Brain microvascular endothelial cell (primary cell): ENCODE results near the gene PZP.

Experiments used
- DNase-seq: peaks from one replicate; pipeline ENCODE4 v3.0.0-alpha.2; 2020
- H3K27ac ChIP-seq: fragments of 250-450 bp; sonication (Bioruptor Pico); 2 replicates; pipeline ENCODE4 v1.5.1; 2020; ENCODE audit warnings: mild to moderate bottlenecking, moderate library complexity
- H3K27me3 ChIP-seq: fragments of 250-450 bp; sonication (Bioruptor Pico); replicated peaks from 2 replicates; pipeline ENCODE4 v1.5.1; 2020; ENCODE audit warnings: mild to moderate bottlenecking
- H3K36me3 ChIP-seq: fragments of 250-450 bp; sonication (Bioruptor Pico); replicated peaks from 2 replicates; pipeline ENCODE4 v1.5.1; 2020; ENCODE audit warnings: mild to moderate bottlenecking
- H3K4me3 ChIP-seq: 2 replicates; pipeline ENCODE4 v1.5.1; 2011; ENCODE audit warnings: low read depth, mild to moderate bottlenecking, control low read depth, low read length, moderate library complexity
- in situ Hi-C: cut with HindIII; loops from 2 replicates; pipeline ENCODE4 v1.10.0; 2017; ENCODE audit warnings: low sequenced_read_pairs, low pct_ligation_motif_present
- TF ChIP-seq, protein P1 (sequence below): IDR thresholded peaks from 2 replicates; pipeline ENCODE4 v1.5.1; 2011; ENCODE audit warnings: low read depth, mild to moderate bottlenecking, moderate library complexity, low read length, control low read depth, inconsistent platforms; ENCODE audit errors: missing control alignments

Gene PZP

GRCh38 chr12:9112076-9112853, 95.9 kb downstream of the PZP start:
- in situ Hi-C loops = no loop called here
- no peak for DNase-seq
- TF ChIP-seq, protein P1, sequence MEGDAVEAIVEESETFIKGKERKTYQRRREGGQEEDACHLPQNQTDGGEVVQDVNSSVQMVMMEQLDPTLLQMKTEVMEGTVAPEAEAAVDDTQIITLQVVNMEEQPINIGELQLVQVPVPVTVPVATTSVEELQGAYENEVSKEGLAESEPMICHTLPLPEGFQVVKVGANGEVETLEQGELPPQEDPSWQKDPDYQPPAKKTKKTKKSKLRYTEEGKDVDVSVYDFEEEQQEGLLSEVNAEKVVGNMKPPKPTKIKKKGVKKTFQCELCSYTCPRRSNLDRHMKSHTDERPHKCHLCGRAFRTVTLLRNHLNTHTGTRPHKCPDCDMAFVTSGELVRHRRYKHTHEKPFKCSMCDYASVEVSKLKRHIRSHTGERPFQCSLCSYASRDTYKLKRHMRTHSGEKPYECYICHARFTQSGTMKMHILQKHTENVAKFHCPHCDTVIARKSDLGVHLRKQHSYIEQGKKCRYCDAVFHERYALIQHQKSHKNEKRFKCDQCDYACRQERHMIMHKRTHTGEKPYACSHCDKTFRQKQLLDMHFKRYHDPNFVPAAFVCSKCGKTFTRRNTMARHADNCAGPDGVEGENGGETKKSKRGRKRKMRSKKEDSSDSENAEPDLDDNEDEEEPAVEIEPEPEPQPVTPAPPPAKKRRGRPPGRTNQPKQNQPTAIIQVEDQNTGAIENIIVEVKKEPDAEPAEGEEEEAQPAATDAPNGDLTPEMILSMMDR = no peak
- Histone ChIP-seq H3K4me3 (no peak overlapping the region), H3K27ac (no peak overlapping the region), H3K36me3 (no peaks in the 10 kb centered on the region), H3K27me3 (no peaks in the 10 kb centered on the region)

- H3K27ac ChIP-seq = no peak overlapping the region
- no peak overlapping the region for H3K4me3 ChIP-seq
- DNase-seq = no peak
- H3K27me3 ChIP-seq = no peaks in the 10 kb centered on the region
- TF ChIP-seq, protein P1 = no peak
- H3K36me3 ChIP-seq = no peaks in the 10 kb centered on the region
- in situ Hi-C loops = no loop called here
Observed at GRCh38 chr12:9111525-9111924, 96.7 kb downstream of the PZP start.

- H3K4me3 ChIP-seq = no peak overlapping the region
- no peak overlapping the region for H3K27ac ChIP-seq
- in situ Hi-C loops = no loop called here
- no peak for DNase-seq
- TF ChIP-seq, protein P1 = no peak
- H3K27me3 ChIP-seq = no peaks in the 10 kb centered on the region
- H3K36me3 ChIP-seq = no peaks in the 10 kb centered on the region
Observed at GRCh38 chr12:9109737-9110491, 98.3 kb downstream of the PZP start.

- H3K36me3 ChIP-seq = no peaks in the 10 kb centered on the region
- H3K27ac ChIP-seq = no peak overlapping the region
- H3K4me3 ChIP-seq = no peak overlapping the region
- H3K27me3 ChIP-seq = no peaks in the 10 kb centered on the region
- in situ Hi-C loops = no loop called here
- TF ChIP-seq, protein P1 = no peak
- no peak for DNase-seq
Observed at GRCh38 chr12:9109213-9109522, 99.0 kb downstream of the PZP start.

- Histone ChIP-seq H3K36me3 (no peaks in the 10 kb centered on the region), H3K27ac (no peak overlapping the region), H3K27me3 (no peaks in the 10 kb centered on the region), H3K4me3 (no peak overlapping the region)
- in situ Hi-C loops = no loop called here
- TF ChIP-seq, protein P1 = no peak
- DNase-seq = no peak
Observed at GRCh38 chr12:9108504-9109212, 99.5 kb downstream of the PZP start.
